HCEC 1CT (cell line): Measurements from ENCODE around the gene SMYD5.
"Not testable (repeated sequence)": the region's sequence is repeated elsewhere in the genome, so short reads cannot be mapped to it uniquely, and the experiment has no call there.

Experiments used
- DNase-seq: peaks from one replicate; pipeline ENCODE4 v3.0.0-alpha.2; 2017

The SMYD5 gene

DNA sequence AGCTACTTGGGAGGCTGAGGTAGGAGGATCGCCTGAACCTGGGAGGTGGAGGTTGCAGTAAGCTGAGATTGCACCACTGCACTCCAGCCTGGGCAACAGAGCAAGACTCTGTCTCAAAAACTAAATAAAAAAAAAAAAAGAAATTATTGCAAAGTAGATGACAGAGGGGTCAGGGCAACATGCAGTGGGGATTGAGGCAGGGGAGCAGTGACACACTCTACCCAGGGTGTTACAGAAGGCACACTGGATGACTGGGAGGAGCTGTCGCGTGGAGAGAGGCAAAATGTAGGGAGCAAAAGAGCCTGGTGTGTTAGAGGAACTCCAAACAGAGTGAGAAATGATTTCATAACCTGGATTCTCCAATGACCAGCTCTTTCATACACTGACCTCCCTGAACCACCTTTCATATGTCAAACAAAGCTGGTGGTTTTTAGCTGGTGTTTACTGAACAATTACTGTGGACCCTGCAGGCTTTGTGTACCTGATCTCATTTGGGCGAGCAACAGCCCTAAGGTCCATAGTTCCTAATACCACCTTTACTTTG is 48.1 kb downstream of the SMYD5 start:
- DNase-seq: no peak

DNA sequence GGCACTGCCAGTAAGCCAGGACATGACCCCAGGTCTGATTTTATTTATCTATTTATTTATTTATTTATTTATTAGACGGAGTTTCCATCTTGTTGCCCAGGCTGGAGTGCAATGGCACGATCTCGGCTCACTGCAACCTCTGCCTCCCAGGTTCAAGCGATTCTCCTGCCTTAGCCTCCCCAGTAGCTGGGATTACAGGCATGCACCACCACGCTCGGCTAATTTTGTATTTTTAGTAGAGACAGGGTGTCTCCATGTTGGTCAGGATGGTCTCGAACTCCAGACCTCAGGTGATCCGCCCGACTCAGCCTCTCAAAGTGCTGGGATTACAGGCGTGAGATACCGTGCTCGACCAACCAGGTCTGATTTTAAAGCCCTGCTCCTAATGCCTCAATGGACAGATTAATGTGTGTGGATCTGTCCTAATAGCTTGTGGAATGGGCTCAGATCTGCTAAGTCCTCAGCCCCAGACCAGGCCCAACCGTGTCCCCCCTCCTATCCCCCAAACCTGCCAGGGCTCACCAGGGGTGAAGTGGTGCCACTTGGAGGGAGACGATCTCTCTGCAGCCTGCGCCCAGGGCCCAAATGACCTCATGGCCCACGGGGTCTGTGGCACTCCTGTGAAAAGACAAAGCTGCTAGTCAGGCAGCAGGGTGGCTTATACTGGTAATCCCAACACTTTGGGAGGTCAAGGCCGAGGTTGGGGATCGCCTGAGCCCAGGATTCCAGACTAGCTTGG is 48.8 kb downstream of the SMYD5 start:
- not testable (repeated sequence) for DNase-seq

DNA sequence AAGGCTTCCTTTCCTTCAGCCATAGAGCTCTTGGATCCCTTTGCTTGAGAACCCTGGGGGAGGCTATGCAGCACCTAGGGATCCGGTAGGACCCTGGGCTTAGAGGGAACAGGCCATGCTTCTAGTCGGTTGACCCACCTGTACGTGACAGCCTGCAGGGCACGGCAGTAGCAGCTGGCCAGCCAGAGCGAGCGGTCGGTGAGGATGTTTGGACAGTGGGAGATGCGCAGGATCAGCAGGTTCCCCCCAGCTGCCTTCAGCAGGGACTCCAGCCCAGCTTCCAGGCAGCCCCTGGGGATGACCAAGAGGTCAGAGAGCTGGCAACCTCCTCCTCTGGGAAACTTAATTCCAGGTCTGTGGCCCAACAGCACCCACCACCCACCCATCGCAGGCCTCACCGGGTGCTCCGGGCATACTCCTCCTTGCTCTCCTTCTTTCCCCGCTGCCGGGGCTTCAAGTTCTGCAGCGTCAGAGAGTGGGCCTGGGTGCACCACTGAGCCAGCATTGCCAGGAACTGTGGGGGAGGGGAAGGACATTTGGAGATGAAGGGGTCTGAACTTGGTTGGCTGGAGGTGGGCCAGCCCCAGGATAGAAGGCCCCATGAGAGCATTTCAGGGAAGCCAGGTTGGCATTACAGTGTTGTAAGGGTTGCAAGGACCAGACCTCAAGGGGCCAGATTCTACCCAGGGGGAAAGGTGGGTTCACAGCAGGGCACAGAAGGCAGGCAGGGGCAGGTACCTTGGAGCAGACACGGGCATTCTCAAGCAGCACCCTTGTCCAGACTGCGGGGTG is 49.7 kb downstream of the SMYD5 start:
- no peak for DNase-seq

DNA sequence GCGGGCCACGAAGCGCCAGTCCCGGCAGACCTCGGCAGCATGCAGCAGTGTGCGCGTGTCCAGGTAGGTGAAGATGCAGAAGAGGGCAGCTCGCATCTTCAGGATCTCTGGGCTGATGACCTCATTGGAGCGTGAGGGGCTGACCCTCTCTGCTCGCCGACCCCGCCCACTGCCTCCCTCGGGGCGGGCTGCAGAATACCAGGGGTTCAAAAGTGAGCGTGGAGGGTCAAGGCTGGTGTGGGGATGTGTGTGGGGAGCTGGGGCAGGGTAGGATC is 50.2 kb downstream of the SMYD5 start:
- DNase-seq: no peak

DNA sequence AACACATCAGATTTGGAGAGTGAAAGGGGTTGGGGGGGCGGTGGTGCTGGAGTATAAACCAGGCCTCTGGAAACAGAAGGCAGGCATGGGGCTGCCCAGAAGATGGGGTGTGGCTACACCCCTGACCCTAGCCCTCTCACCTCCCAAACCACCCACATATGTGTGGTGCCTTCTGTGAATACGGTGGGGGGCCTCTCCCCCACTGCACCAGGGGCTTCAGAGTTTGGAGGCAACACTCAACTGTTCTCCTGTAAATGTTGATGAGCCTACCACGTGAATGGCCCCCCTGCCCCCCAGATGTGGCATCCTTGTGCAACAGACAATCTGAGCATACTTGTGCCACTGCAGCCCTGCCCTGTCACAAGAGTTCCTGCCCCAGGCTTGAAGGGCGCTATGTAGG is 50.7 kb downstream of the SMYD5 start:
- no peak for DNase-seq

DNA sequence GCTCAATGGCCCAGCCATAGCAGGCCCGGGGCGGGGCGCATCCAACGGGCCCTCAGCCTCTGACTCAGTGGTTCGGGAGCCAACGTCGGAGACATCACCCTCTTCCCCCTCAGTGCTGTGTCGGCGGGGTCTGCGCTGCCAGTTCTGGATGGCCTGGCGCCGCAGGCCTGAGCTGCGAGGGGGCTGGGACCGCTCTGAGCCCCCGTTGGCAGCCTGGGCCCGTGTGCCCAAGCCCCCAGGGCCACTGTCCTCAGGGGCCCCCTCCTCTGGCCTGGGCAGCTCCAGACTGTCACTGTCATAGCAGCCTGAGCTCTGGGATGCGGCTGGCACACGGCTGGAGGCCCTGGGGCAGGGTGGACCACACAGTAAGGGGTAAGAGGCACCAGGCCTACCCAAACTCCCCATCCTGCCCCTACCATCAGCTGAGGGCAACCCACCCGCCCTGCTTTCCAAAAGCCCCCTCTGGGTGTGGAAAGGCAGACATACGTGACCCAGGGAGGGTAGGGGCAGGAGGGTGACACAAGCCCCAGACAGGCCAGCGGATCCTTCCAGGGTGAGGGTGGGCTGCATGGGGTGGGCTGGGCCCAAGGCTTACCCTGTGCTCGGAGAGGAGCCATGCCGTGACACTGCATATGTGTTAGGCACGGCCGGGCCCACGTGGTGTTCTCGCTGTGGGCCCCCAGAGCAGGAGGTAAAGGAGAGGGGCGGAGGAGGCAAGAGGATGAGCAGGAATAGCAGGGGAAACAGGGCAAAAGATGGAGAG is 51.4 kb downstream of the SMYD5 start:
- DNase-seq: no peak

DNA sequence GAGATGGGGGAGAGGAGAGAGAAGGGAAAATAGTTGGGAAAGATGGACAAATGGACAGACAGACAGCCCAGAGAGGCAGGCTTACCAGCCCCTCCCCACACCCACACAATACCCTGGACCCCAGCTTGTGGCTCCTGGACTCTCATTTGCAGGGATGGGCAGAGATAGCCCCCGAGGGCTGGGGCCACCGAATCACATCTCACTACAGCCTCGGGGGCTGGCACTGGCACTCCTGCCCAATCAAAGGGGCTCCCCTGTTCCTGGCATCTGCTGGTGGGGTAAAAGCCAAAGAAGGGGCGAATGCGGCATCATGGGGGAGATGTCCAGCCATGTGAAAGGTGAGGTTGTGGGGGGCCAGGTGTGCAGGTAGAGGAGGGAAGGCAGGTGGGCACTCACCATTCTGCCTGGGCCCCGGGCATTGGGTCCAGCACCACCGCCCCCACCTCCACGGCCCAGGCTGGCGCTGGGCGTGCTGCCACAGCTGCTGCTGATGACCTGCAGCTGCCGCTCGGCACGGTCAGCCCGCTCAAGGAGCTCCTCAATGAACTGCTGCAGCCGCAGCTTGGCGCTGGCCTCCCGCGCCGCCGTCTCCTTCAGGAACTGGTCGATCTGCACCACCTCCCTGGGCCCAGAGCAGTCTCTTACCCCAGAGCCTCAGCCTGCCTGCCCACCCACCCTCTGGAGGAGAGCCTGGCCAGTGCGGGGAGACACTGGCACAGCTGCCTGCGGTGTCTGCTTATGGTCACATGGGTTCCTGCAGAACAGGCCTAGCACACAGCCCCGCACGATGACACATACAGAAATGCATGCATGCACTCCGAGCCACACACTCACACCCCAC is 52.2 kb downstream of the SMYD5 start:
- no peak for DNase-seq

DNA sequence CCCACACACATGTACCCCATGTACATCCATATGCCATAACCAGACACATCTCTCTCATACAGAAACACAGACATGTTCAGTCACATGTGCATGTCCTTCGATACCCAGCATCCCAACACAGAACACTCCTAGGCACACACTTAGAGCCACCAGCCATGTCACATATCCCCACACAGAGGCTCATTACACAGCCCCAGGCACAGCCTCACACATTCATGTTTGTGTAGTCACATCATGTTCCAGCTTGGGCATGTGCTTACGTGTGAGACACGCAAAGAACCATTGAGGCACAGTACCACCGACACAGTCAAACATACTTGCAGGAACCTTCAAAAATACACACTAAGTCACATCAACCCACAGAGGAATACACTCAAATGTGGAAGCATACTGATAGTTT is 53.0 kb downstream of the SMYD5 start:
- no peak for DNase-seq

DNA sequence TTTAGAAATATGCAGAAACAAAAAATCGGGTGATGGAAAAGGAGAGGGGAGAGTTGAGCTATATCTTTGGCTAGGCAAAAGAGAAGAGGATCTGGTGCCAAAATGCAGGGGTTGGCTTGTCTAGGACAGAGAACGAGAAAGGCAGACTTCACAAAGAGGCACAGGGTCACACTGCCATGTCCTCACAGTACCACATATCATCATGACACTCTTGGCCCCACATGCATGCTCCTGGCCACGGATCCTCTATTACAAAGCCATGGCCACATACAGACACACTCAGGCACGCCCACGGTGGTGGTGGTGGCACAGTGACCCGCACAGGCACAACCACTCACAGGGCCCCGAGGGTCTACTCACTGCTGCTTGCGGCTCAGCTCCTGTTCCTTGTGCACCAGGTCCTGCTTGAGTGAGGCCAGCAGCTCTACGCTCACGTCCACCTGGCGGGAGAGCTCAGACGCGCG is 54.4 kb downstream of the SMYD5 start:
- no peak for DNase-seq

DNA sequence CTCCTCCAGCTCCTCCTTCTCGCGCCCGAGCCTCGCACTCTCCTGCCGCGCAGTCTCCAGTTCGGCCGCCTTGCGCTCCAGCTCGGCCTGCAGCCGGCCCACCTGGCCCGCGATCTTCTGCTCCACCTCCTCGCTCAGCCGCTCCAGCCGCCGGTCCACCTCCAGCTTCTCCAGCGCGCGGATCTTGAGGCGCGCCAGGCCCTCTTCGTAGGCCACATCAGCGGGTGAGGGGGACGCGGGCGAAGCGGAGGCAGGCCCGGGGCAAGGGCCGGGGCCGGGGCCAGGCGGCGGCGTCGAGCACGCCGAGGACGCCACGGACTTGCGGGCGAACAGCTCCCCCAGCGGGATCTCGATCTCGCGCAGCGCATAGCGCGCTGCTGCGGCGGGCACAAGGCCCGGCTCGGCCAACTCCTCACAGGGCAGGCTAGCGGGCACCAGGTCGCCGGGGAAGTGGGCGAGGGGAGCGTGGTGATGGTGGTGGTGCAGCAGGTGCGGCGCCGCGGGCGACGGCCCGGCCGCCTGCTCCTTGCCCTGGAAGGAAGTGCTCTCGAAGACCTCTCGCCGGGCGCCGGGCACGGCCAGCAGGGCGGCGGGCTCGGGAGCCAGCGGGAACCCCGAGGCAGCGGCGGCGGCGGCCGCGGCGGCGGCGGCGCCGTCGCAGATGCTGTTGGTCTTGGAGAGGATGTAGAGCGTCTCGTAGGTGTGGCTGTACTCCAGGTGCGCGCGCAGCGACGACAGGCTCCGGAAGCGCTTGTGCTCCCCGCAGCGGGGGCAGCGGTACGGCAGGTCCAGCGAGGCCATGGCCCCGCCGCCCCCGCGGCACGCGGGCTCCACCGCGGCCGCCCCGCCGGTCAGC is 55.0 kb downstream of the SMYD5 start:
- DNase-seq: no peak

DNA sequence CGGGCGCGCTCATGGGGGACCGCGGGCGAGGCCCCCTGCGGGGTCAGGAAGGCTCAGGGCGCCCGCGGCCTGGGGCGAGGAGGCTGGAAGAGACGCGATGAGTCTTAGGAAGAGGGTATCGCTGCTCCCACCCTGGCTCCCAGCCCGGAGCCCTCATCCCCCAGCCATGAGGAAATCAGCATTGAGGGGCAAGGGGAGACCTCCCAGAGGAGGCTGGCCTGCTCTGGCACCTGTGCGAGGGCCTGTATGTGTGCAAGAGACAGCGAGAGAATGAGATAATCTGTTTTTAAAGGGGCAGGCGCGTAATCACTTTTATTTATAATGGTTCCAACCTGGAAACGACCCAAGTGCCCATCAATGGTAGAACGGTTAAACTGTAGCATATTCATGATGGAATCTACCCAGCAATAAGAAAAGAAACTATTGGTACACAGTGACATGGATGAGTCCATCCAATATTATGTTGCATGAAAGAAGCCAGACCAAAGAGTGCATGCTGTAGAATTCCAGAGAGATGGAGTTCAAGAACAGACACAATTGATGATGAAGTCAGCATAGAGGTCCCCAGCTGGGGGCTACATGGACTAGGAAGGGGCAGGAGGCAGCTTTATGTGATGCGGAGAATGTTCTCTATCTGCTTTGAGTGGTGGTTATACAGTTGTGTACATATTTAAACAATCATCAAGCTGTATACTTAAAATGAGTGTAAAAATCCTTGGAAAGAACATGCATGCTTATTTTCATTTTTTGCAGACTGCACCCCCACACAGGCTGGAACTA is 55.8 kb downstream of the SMYD5 start:
- no peak for DNase-seq

DNA sequence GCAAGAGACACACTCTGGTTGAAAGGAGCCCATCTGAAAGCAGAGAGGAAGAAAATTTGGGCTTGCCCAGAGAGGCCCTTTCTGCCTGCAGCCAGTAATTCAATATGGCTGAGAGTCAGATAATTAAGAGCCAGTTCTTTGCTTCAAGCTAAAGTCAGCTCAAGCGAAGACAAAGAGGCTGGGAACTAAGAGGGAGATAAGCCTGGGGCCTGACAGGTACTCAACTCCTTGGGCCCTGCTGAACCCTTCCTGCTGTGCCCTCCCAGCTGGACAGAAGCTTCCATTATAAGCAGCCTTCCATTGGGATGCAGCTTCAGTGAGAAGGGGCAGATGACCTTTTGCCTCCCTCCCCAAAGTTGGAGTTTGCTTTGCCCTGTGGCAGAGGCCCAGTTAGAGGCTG is 58.2 kb downstream of the SMYD5 start:
- DNase-seq: no peak
